Measurements from ENCODE around the gene ACP6. TPM values are rescaled to one million over a fixed set of nuclear protein-coding genes. Genes with fewer than 3 reads are reported as not detected.

The ACP6 gene
- total RNA-seq, 1 donor from 2014 or later, result 27.6 TPM

GRCh38 chr1:147648933-147649332, 21.4 kb downstream of the ACP6 start:
- Mint-ChIP-seq H3K27me3 (ENCODE audit: insufficient read depth, low read depth) (no peaks in the 10 kb centered on the region), H3K36me3 (peaks cover 57% of the 10 kb centered on the region), H3K27ac (no peak overlapping the region), H3K4me3 (no peak overlapping the region), H3K4me1 (peaks cover 23% of the 10 kb centered on the region), H3K9me3 (no peaks in the 10 kb centered on the region)
- no peak overlapping the region for H3K27ac ChIP-seq
- no peaks in the 10 kb centered on the region for H4K20me1 ChIP-seq (ENCODE audit: low read depth)
- H3K4me3 ChIP-seq, result no peak overlapping the region
- no peaks in the 10 kb centered on the region for H3K79me2 ChIP-seq (ENCODE audit: low read depth)
- no peak for DNase-seq (ENCODE audit: low spot score)
- no peak overlapping the region for H3K4me2 ChIP-seq
- H2AFZ ChIP-seq (replicated peaks), result no peak overlapping the region
- no peak overlapping the region for H3K9ac ChIP-seq
- peaks cover under 1% of the 10 kb centered on the region for H3K36me3 ChIP-seq
- no peaks in the 10 kb centered on the region for H3K4me1 ChIP-seq
- TF ChIP-seq CTCF (IDR thresholded peaks at IDR 0.05), result no peak
- TF ChIP-seq EZH2phosphoT487 (IDR thresholded peaks at IDR 0.05), result no peak
- no peak for TF ChIP-seq EZH2 (IDR thresholded peaks at IDR 0.05)
- no peaks in the 10 kb centered on the region for H3K27me3 ChIP-seq
- no peaks in the 10 kb centered on the region for H3K9me3 ChIP-seq (ENCODE audit: low read depth)
- H3F3A ChIP-seq (ENCODE audit: low read depth), result no peaks in the 10 kb centered on the region

GRCh38 chr1:147647796-147648633, 22.3 kb downstream of the ACP6 start:
- H3K36me3 ChIP-seq, result no peaks in the 10 kb centered on the region
- H3K9me3 ChIP-seq (ENCODE audit: low read depth), result no peaks in the 10 kb centered on the region
- no peak overlapping the region for H3K4me2 ChIP-seq
- no peaks in the 10 kb centered on the region for H3K27me3 Mint-ChIP-seq (ENCODE audit: insufficient read depth, low read depth)
- peaks cover 23% of the 10 kb centered on the region for H3K4me1 Mint-ChIP-seq
- peaks cover 56% of the 10 kb centered on the region for H3K36me3 Mint-ChIP-seq
- H3K4me3 Mint-ChIP-seq, result no peak overlapping the region
- H3F3A ChIP-seq (ENCODE audit: low read depth), result no peaks in the 10 kb centered on the region
- H3K27ac Mint-ChIP-seq, result no peak overlapping the region
- H3K79me2 ChIP-seq (ENCODE audit: low read depth), result no peaks in the 10 kb centered on the region
- no peaks in the 10 kb centered on the region for H3K27me3 ChIP-seq
- H3K9me3 Mint-ChIP-seq, result no peaks in the 10 kb centered on the region
- no peaks in the 10 kb centered on the region for H4K20me1 ChIP-seq (ENCODE audit: low read depth)
- DNase-seq (ENCODE audit: low spot score), result no peak
- no peak overlapping the region for H3K4me3 ChIP-seq
- no peak overlapping the region for H3K9ac ChIP-seq
- TF ChIP-seq EZH2 (IDR thresholded peaks at IDR 0.05), result no peak
- TF ChIP-seq CTCF (IDR thresholded peaks at IDR 0.05), result no peak
- no peak for TF ChIP-seq EZH2phosphoT487 (IDR thresholded peaks at IDR 0.05)
- H3K4me1 ChIP-seq, result no peaks in the 10 kb centered on the region
- no peak overlapping the region for H2AFZ ChIP-seq (replicated peaks)
- H3K27ac ChIP-seq, result no peak overlapping the region

GRCh38 chr1:147643974-147644373, 26.4 kb downstream of the ACP6 start:
- peaks cover 10% of the 10 kb centered on the region for H4K20me1 ChIP-seq (ENCODE audit: low read depth)
- no peak overlapping the region for H3K27ac ChIP-seq
- no peaks in the 10 kb centered on the region for H3K9me3 Mint-ChIP-seq
- H3K4me1 ChIP-seq, result peaks cover 7% of the 10 kb centered on the region
- H3K79me2 ChIP-seq (ENCODE audit: low read depth), result no peaks in the 10 kb centered on the region
- H3K9me3 ChIP-seq (ENCODE audit: low read depth), result no peaks in the 10 kb centered on the region
- no peak for DNase-seq (ENCODE audit: low spot score)
- H2AFZ ChIP-seq (replicated peaks), result no peak overlapping the region
- H3K27me3 Mint-ChIP-seq (ENCODE audit: insufficient read depth, low read depth), result no peaks in the 10 kb centered on the region
- no peak overlapping the region for H3K4me3 ChIP-seq
- TF ChIP-seq EZH2phosphoT487 (IDR thresholded peaks at IDR 0.05), result no peak
- no peak for TF ChIP-seq EZH2 (IDR thresholded peaks at IDR 0.05)
- no peak for TF ChIP-seq CTCF (IDR thresholded peaks at IDR 0.05)
- H3K27me3 ChIP-seq, result no peaks in the 10 kb centered on the region
- no peak overlapping the region for H3K4me3 Mint-ChIP-seq
- no peaks in the 10 kb centered on the region for H3F3A ChIP-seq (ENCODE audit: low read depth)
- peaks cover 42% of the 10 kb centered on the region for H3K36me3 Mint-ChIP-seq
- H3K36me3 ChIP-seq, result no peaks in the 10 kb centered on the region
- H3K9ac ChIP-seq, result no peak overlapping the region
- peaks cover 9% of the 10 kb centered on the region for H3K4me1 Mint-ChIP-seq
- H3K27ac Mint-ChIP-seq, result no peak overlapping the region
- no peak overlapping the region for H3K4me2 ChIP-seq
